ENCODE results near the gene SMC2. TPM values are rescaled to one million over a fixed set of nuclear protein-coding genes. Genes with fewer than 3 reads are reported as not detected.
A peak's percentile ranks its signal among the peaks of the same experiment; 100 is the strongest.

The SMC2 gene
- total RNA-seq, 1 donor from 2014 or later, result 9.8 TPM

DNA sequence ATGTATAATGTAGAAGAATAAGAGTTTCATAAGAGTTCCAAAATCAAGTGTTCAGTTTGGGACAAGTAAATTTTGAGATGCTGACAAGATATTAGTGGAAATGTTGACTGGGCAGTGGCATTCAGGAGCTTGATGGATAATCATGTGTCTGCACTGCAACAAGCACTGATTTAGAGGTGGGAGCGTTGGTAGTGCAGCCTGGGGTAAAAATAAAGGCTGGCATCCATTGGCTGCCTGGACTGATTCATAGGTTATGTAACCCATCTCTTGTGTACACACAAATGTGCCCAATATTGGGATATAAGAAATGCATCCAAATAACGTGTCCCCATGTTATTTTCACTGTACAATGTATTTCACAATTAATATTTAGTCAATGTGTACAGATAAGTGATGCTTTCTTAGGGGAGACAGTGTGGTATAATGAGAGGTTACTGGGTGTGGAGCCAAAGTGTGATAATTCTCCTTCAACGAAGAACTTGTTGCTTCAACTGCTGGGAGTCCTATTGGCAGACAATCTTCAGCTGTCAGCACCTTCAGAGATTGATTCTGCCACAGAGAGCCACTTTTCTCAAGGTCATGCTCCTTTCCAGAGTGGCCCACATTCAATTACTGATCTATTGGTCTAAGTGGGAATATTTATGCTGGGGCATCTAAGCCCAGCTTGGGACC lies 20.9 kb upstream of the SMC2 start:
- Mint-ChIP-seq H3K36me3 (ENCODE audit: low read depth, unreplicated experiment) (no peaks in the 10 kb centered on the region), H3K27ac (ENCODE audit: unreplicated experiment) (no peak overlapping the region), H3K4me3 (ENCODE audit: unreplicated experiment) (no peak overlapping the region), H3K9me3 (ENCODE audit: unreplicated experiment) (no peaks in the 10 kb centered on the region), H3K4me1 (ENCODE audit: low read depth, unreplicated experiment) (peaks cover 2% of the 10 kb centered on the region), H3K27me3 (ENCODE audit: low read depth, unreplicated experiment) (no peaks in the 10 kb centered on the region)
- FAIRE-seq, result no peak
- Histone ChIP-seq H2AFZ (ENCODE audit: low read depth, low read length) (no peak overlapping the region), H3K9me3 (ENCODE audit: insufficient read depth, low read depth, low read length) (no peaks in the 10 kb centered on the region), H3K79me2 (ENCODE audit: insufficient read depth, low read length) (no peaks in the 10 kb centered on the region), H3K4me1 (ENCODE audit: insufficient read depth, low read length) (peaks cover 11% of the 10 kb centered on the region), H3K4me3 (ENCODE audit: insufficient read depth, low read depth, low read length) (no peak overlapping the region), H3K27ac (ENCODE audit: low read depth, low read length) (no peak overlapping the region), H4K20me1 (ENCODE audit: insufficient read depth, low read length) (no peaks in the 10 kb centered on the region), H3K4me2 (ENCODE audit: low read length) (no peak overlapping the region), H3K27me3 (ENCODE audit: insufficient read depth, low read length) (no peaks in the 10 kb centered on the region), H3K9ac (ENCODE audit: low read length) (no peak overlapping the region), H3K36me3 (ENCODE audit: insufficient read depth, low read length) (no peaks in the 10 kb centered on the region)
- no peak for DNase-seq (ENCODE audit: low read depth)
- TF ChIP-seq, protein P1, sequence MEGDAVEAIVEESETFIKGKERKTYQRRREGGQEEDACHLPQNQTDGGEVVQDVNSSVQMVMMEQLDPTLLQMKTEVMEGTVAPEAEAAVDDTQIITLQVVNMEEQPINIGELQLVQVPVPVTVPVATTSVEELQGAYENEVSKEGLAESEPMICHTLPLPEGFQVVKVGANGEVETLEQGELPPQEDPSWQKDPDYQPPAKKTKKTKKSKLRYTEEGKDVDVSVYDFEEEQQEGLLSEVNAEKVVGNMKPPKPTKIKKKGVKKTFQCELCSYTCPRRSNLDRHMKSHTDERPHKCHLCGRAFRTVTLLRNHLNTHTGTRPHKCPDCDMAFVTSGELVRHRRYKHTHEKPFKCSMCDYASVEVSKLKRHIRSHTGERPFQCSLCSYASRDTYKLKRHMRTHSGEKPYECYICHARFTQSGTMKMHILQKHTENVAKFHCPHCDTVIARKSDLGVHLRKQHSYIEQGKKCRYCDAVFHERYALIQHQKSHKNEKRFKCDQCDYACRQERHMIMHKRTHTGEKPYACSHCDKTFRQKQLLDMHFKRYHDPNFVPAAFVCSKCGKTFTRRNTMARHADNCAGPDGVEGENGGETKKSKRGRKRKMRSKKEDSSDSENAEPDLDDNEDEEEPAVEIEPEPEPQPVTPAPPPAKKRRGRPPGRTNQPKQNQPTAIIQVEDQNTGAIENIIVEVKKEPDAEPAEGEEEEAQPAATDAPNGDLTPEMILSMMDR (IDR thresholded peaks at IDR 0.05; ENCODE audit: insufficient read depth, low read depth, low read length), result no peak
- TF ChIP-seq EZH2 (IDR thresholded peaks at IDR 0.05; ENCODE audit: insufficient read depth, low read length), result no peak

DNA sequence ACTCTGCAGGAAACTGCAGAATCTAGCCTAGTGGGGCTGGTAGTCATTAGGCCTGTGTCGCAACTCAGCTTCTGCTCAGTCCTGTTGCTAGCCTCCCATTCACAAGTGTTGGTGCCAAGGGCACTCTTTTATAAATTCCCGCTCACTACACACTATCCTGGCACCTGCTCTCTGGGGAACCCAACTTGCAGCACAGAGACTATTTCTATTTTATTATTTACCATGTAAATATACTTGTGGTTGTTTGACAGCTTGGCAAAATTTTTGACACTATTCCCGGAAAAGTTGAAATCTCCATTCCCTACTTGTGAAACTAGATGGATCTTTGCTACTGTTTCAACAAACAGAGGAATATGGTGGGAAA lies 20.4 kb upstream of the SMC2 start:
- Histone ChIP-seq H3K36me3 (ENCODE audit: insufficient read depth, low read length) (no peaks in the 10 kb centered on the region), H4K20me1 (ENCODE audit: insufficient read depth, low read length) (no peaks in the 10 kb centered on the region), H2AFZ (ENCODE audit: low read depth, low read length) (no peak overlapping the region), H3K9me3 (ENCODE audit: insufficient read depth, low read depth, low read length) (no peaks in the 10 kb centered on the region), H3K27ac (ENCODE audit: low read depth, low read length) (no peak overlapping the region), H3K79me2 (ENCODE audit: insufficient read depth, low read length) (no peaks in the 10 kb centered on the region), H3K4me1 (ENCODE audit: insufficient read depth, low read length) (peaks cover 11% of the 10 kb centered on the region), H3K4me3 (ENCODE audit: insufficient read depth, low read depth, low read length) (no peak overlapping the region), H3K9ac (ENCODE audit: low read length) (no peak overlapping the region), H3K4me2 (ENCODE audit: low read length) (no peak overlapping the region), H3K27me3 (ENCODE audit: insufficient read depth, low read length) (no peaks in the 10 kb centered on the region)
- Mint-ChIP-seq H3K9me3 (ENCODE audit: unreplicated experiment) (peaks cover 1% of the 10 kb centered on the region), H3K4me1 (ENCODE audit: low read depth, unreplicated experiment) (peaks cover 2% of the 10 kb centered on the region), H3K27me3 (ENCODE audit: low read depth, unreplicated experiment) (no peaks in the 10 kb centered on the region), H3K4me3 (ENCODE audit: unreplicated experiment) (no peak overlapping the region), H3K36me3 (ENCODE audit: low read depth, unreplicated experiment) (no peaks in the 10 kb centered on the region), H3K27ac (ENCODE audit: unreplicated experiment) (no peak overlapping the region)
- TF ChIP-seq, protein P1 (IDR thresholded peaks at IDR 0.05; ENCODE audit: insufficient read depth, low read depth, low read length), result no peak
- TF ChIP-seq EZH2 (IDR thresholded peaks at IDR 0.05; ENCODE audit: insufficient read depth, low read length), result no peak
- DNase-seq (ENCODE audit: low read depth) (no peak), FAIRE-seq (no peak)

DNA sequence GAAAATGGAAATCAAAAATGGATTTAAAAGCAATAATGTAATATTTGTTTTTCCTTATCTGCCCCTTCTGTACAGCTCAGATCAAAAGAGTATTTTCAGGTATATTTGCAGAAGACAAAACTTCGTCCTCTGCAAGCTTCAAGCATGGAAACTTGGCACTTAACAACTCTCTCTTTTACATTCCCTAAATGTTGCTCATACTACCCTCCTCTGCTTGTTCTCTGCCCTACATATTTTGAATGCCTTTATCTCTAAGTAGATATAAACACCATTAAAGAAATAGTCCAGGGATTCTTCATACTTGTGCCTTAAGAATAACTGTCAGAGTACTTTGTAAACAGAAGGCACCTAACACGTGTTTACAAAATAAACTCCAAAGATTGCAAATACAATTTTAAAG lies 19.2 kb upstream of the SMC2 start:
- no peak for TF ChIP-seq EZH2 (IDR thresholded peaks at IDR 0.05; ENCODE audit: insufficient read depth, low read length)
- TF ChIP-seq, protein P1 (IDR thresholded peaks at IDR 0.05; ENCODE audit: insufficient read depth, low read depth, low read length), result no peak
- no peaks in the 10 kb centered on the region for H3K36me3 ChIP-seq (ENCODE audit: insufficient read depth, low read length)
- peak; percentile 82 for DNase-seq (ENCODE audit: low read depth)
- Mint-ChIP-seq H3K27me3 (ENCODE audit: low read depth, unreplicated experiment) (no peaks in the 10 kb centered on the region), H3K9me3 (ENCODE audit: unreplicated experiment) (peaks cover 4% of the 10 kb centered on the region), H3K4me1 (ENCODE audit: low read depth, unreplicated experiment) (peaks cover 2% of the 10 kb centered on the region), H3K4me3 (ENCODE audit: unreplicated experiment) (no peak overlapping the region), H3K36me3 (ENCODE audit: low read depth, unreplicated experiment) (no peaks in the 10 kb centered on the region), H3K27ac (ENCODE audit: unreplicated experiment) (no peak overlapping the region)
- no peaks in the 10 kb centered on the region for H3K9me3 ChIP-seq (ENCODE audit: insufficient read depth, low read depth, low read length)
- H3K9ac ChIP-seq (ENCODE audit: low read length), result no peak overlapping the region
- no peak for FAIRE-seq
- H2AFZ ChIP-seq (ENCODE audit: low read depth, low read length), result no peak overlapping the region
- H3K27me3 ChIP-seq (ENCODE audit: insufficient read depth, low read length), result no peaks in the 10 kb centered on the region
- no peaks in the 10 kb centered on the region for H4K20me1 ChIP-seq (ENCODE audit: insufficient read depth, low read length)
- H3K4me1 ChIP-seq (ENCODE audit: insufficient read depth, low read length), result peaks cover 11% of the 10 kb centered on the region
- H3K4me3 ChIP-seq (ENCODE audit: insufficient read depth, low read depth, low read length), result no peak overlapping the region
- no peak overlapping the region for H3K27ac ChIP-seq (ENCODE audit: low read depth, low read length)
- no peaks in the 10 kb centered on the region for H3K79me2 ChIP-seq (ENCODE audit: insufficient read depth, low read length)
- H3K4me2 ChIP-seq (ENCODE audit: low read length), result peak overlapping the region; percentile 38
